PFSK-1 (cell line): ENCODE results near the gene TLE4.

Experiments
- POLR2AphosphoS5 ChIP-seq: IDR thresholded peaks from 2 replicates; pipeline ENCODE4 v1.6.1; 2012; ENCODE audit warnings: low read depth, mild to moderate bottlenecking, control low read depth, low read length, moderate library complexity
- SIN3A ChIP-seq: IDR thresholded peaks from 2 replicates; pipeline ENCODE4 v1.6.1; 2012; ENCODE audit warnings: mild to moderate bottlenecking, low read length, moderate library complexity, borderline replicate concordance; ENCODE audit not compliant: insufficient read depth
- TAF1 ChIP-seq: IDR thresholded peaks from 2 replicates; pipeline ENCODE4 v1.6.1; 2012; ENCODE audit warnings: low read length, control low read depth, borderline replicate concordance; ENCODE audit not compliant: insufficient read depth
- TF ChIP-seq, protein P1 (sequence below), 2 experiments: IDR thresholded peaks; 2 replicates each; pipeline versions ENCODE4 v1.6.1 to v1.8.0; 2011 to 2012; ENCODE audit warnings: low read depth in 2 of 2, low read length in 2 of 2, control low read depth in 1 of 2, inconsistent platforms in 1 of 2, mild to moderate bottlenecking in 1 of 2, moderate library complexity in 1 of 2; ENCODE audit not compliant: insufficient read depth in 1 of 2

DNA sequence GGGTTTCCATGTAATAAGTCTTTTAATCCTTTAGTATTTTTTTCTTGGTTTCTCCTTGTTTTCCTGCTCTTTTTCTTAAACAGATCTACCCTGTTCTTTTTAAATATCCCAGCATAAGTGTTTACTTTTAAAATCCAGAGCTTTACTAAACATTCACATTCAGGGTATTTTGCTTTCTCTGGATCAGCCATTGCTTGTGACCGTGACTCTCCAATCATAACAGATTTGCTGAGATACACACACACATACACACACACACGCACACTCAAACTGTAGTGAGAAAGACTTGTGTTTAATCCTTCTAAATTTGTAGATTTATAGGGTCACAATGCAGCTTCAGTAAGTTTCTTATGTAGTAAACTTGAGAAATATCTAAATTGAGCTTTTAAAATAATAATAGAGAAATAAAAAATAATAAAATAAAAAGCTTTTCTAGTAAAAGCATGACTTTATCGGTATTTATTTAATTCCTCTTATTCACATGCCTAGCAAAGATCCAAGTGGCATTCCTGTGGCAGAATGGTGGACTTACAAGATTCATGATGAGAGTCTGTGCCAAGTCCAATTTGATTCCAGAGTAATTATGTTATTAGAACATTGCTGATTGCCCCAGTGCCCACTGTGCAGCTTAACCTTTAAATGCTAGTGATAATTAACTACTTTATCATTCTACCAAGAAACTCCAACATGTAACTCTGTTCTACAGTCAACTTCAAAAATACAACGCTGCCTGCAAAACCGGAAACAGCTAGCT lies 129.0 kb downstream of the TLE4 start:
- no peak for TF ChIP-seq POLR2AphosphoS5
- TF ChIP-seq, protein P1, sequence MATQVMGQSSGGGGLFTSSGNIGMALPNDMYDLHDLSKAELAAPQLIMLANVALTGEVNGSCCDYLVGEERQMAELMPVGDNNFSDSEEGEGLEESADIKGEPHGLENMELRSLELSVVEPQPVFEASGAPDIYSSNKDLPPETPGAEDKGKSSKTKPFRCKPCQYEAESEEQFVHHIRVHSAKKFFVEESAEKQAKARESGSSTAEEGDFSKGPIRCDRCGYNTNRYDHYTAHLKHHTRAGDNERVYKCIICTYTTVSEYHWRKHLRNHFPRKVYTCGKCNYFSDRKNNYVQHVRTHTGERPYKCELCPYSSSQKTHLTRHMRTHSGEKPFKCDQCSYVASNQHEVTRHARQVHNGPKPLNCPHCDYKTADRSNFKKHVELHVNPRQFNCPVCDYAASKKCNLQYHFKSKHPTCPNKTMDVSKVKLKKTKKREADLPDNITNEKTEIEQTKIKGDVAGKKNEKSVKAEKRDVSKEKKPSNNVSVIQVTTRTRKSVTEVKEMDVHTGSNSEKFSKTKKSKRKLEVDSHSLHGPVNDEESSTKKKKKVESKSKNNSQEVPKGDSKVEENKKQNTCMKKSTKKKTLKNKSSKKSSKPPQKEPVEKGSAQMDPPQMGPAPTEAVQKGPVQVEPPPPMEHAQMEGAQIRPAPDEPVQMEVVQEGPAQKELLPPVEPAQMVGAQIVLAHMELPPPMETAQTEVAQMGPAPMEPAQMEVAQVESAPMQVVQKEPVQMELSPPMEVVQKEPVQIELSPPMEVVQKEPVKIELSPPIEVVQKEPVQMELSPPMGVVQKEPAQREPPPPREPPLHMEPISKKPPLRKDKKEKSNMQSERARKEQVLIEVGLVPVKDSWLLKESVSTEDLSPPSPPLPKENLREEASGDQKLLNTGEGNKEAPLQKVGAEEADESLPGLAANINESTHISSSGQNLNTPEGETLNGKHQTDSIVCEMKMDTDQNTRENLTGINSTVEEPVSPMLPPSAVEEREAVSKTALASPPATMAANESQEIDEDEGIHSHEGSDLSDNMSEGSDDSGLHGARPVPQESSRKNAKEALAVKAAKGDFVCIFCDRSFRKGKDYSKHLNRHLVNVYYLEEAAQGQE (IDR thresholded peaks at IDR 0.05; ENCODE audit: insufficient read depth in 1 of 2, low read depth in 2 of 2, low read length in 2 of 2): no peak
- no peak for TF ChIP-seq SIN3A
- no peak for TF ChIP-seq TAF1
